Neuronal stem cell (in vitro differentiated cells): Measurements from ENCODE around the gene PCNX1.
"Not testable (repeated sequence)": the region's sequence is repeated elsewhere in the genome, so short reads cannot be mapped to it uniquely, and the experiment has no call there.

Experiments used
- DNase-seq: peaks from one replicate; pipeline ENCODE4 v3.0.0-alpha.2; 2013; ENCODE audit warnings: low spot score
- H2AFZ ChIP-seq: one replicate; pipeline ENCODE4 v1.6.1; 2013; ENCODE audit warnings: mild to moderate bottlenecking, low read length, inconsistent platforms
- H2AK5ac ChIP-seq: 2 replicates; pipeline ENCODE4 v1.6.1; 2013; ENCODE audit warnings: low read depth, mild to moderate bottlenecking, inconsistent platforms, low read length, moderate library complexity, mixed read lengths
- H2BK120ac ChIP-seq: 2 replicates; pipeline ENCODE4 v1.6.1; 2013; ENCODE audit warnings: low read depth, mild to moderate bottlenecking, inconsistent platforms, low read length, moderate library complexity, mixed read lengths
- H2BK12ac ChIP-seq: one replicate; pipeline ENCODE4 v1.6.1; 2013; ENCODE audit warnings: low read length, inconsistent platforms
- H2BK15ac ChIP-seq: 2 replicates; pipeline ENCODE4 v1.6.1; 2013; ENCODE audit warnings: mild to moderate bottlenecking, low read length, inconsistent platforms, mixed read lengths
- H2BK5ac ChIP-seq: one replicate; pipeline ENCODE4 v1.6.1; 2013; ENCODE audit warnings: inconsistent platforms, mild to moderate bottlenecking, low read length, moderate library complexity
- H3K14ac ChIP-seq: one replicate; pipeline ENCODE4 v1.6.1; 2013; ENCODE audit warnings: low read length, inconsistent platforms
- H3K18ac ChIP-seq: 2 replicates; pipeline ENCODE4 v1.6.1; 2013; ENCODE audit warnings: low read length, inconsistent platforms
- H3K23ac ChIP-seq: 2 replicates; pipeline ENCODE4 v1.6.1; 2013; ENCODE audit warnings: low read depth, mild to moderate bottlenecking, mixed read lengths, low read length, inconsistent platforms; ENCODE audit not compliant: poor library complexity
- H3K27ac ChIP-seq: replicated peaks from 3 replicates; pipeline ENCODE4 v1.5.1; 2013; ENCODE audit warnings: low read length, inconsistent platforms
- H3K27me3 ChIP-seq, 3 experiments: 2 replicates each; pipeline ENCODE4 v1.6.1; 2013; ENCODE audit warnings: low read length in 3 of 3, mild to moderate bottlenecking in 2 of 3, inconsistent platforms in 1 of 3, low read depth in 1 of 3, mixed read lengths in 1 of 3, moderate library complexity in 1 of 3; ENCODE audit not compliant: control insufficient read depth in 3 of 3, insufficient read depth in 3 of 3
- H3K36me3 ChIP-seq, 2 donors: replicated peaks in 1 of 2; 2 replicates each; pipeline ENCODE4 v1.6.1; 2013; ENCODE audit warnings: low read length in 2 of 2; ENCODE audit not compliant: control insufficient read depth in 2 of 2, insufficient read depth in 2 of 2
- H3K4ac ChIP-seq: 2 replicates; pipeline ENCODE4 v1.6.1; 2013; ENCODE audit warnings: inconsistent platforms, mild to moderate bottlenecking, low read length, moderate library complexity
- H3K4me1 ChIP-seq, 2 donors: 1 replicate in 1 of 2; 2 replicates in 1 of 2; pipeline ENCODE4 v1.6.1; 2013; ENCODE audit warnings: low read length in 2 of 2, low read depth in 1 of 2; ENCODE audit not compliant: control insufficient read depth in 2 of 2, insufficient read depth in 1 of 2
- H3K4me2 ChIP-seq: one replicate; pipeline ENCODE4 v1.6.1; 2013; ENCODE audit warnings: mild to moderate bottlenecking, low read length, inconsistent platforms; ENCODE audit not compliant: insufficient read depth, poor library complexity, severe bottlenecking
- H3K4me3 ChIP-seq, 2 donors: 2 replicates each; pipeline ENCODE4 v1.5.1; 2013; ENCODE audit warnings: low read length in 2 of 2, mild to moderate bottlenecking in 2 of 2, inconsistent platforms in 1 of 2, moderate library complexity in 1 of 2
- H3K79me1 ChIP-seq: one replicate; pipeline ENCODE4 v1.6.1; 2013; ENCODE audit warnings: low read depth, mild to moderate bottlenecking, inconsistent platforms, low read length, moderate library complexity
- H3K9ac ChIP-seq: one replicate; pipeline ENCODE4 v1.6.1; 2013; ENCODE audit warnings: mild to moderate bottlenecking, low read depth, low read length, inconsistent platforms; ENCODE audit not compliant: poor library complexity
- H3K9me3 ChIP-seq, 2 donors: replicated peaks in 1 of 2; 2 replicates each; pipeline versions ENCODE3 to v1.6.1; 2013; ENCODE audit warnings: low read length in 2 of 2, mild to moderate bottlenecking in 2 of 2, inconsistent platforms in 1 of 2, low read depth in 1 of 2, mixed read lengths in 1 of 2, moderate library complexity in 1 of 2; ENCODE audit not compliant: control insufficient read depth in 2 of 2, insufficient read depth in 1 of 2
- H4K8ac ChIP-seq: one replicate; pipeline ENCODE4 v1.6.1; 2013; ENCODE audit warnings: low read depth, mild to moderate bottlenecking, inconsistent platforms, low read length, moderate library complexity
- H4K91ac ChIP-seq: one replicate; pipeline ENCODE4 v1.6.1; 2013; ENCODE audit warnings: low read length, low read depth, mild to moderate bottlenecking, inconsistent platforms; ENCODE audit not compliant: poor library complexity
- WGBS, 2 donors: extraction: QIAGEN DNeasy Blood & Tissue Kit; methylation state at CpG; one replicate each; pipeline ENCODE4 v1.1.7; 2013; ENCODE audit warnings: missing lambda C conversion rate in 2 of 2, mixed read lengths in 1 of 2; ENCODE audit not compliant: insufficient read length in 2 of 2, insufficient replicate concordance in 1 of 2; ENCODE audit errors: extremely low coverage in 2 of 2; 5-methylcytosine and 5-hydroxymethylcytosine counted together

PCNX1 gene

DNA sequence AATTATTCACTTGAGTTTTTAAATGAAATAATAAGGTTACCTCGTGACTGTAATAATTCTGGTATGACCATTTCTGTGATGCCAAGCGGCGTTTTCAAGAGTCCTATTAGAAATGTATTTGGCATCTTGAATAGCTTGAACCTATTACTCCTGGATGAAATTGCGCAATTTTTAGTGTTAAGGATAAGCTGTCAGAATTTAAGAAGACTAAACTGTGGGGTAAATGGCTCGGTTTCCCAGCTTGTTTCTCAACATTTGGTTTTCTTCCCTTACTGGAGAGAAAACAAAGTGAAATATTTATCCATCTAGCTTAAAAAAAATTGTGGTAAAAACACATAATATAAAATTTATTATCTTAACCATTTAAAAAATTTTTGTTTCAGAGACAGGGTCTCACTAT, 26.8 kb downstream of the PCNX1 start:
- Histone ChIP-seq H4K8ac (no peak overlapping the region), H3K4ac (no peak overlapping the region), H2BK5ac (no peak overlapping the region), H3K36me3 (no peaks in the 10 kb centered on the region), H3K4me2 (no peak overlapping the region), H2BK12ac (no peak overlapping the region), H3K27ac (no peak overlapping the region), H2BK15ac (no peak overlapping the region), H3K27me3 (no peaks in the 10 kb centered on the region), H3K4me1 (peaks cover 0 to 2% of the 10 kb centered on the region in 2 donors), H3K18ac (no peak overlapping the region), H3K4me3 (no peak overlapping the region), H2BK120ac (no peak overlapping the region), H3K23ac (no peak overlapping the region), H3K79me1 (peaks cover 2% of the 10 kb centered on the region), H3K9me3 (no peaks in the 10 kb centered on the region), H3K14ac (no peak overlapping the region), H2AFZ (no peak overlapping the region), H2AK5ac (no peak overlapping the region), H4K91ac (no peak overlapping the region), H3K9ac (no peak overlapping the region)
- no peak for DNase-seq
- WGBS, 2 donors: no CpG with 5 or more reads among the region's 5 CpGs

DNA sequence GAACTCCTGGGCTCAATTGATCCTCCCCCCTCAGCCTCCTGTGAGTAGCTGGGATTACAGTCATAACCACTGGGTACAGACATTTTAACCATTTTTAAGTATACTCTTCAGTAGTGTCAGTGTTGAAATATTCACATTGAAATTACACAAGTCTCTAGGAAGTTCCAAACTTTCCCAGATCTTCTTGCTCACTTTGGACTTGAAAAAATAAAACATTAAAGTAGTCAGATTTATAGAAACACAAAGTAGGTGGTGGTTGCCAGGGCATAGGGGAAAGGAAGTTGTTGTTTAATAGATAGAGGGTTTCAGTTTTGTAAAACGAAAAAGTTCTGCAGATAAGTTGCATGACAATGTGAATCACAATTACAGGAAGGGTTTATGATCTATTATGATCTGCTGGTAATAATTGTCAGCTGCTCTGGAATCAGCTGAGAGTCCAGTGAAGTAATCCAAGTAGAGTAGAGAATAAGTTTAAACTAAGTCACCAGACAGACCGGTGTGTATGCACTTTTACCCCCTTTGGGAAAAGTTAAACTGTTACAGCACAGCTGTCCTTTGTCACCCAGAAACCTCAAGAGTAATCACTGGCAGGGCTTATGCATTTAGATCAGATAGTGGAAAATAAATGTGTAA, 27.4 kb downstream of the PCNX1 start:
- no peaks in the 10 kb centered on the region for H3K27me3 ChIP-seq
- no peak overlapping the region for H3K4me3 ChIP-seq
- no peak overlapping the region for H3K18ac ChIP-seq
- no peak overlapping the region for H3K9ac ChIP-seq
- H2BK15ac ChIP-seq: no peak overlapping the region
- H3K14ac ChIP-seq: no peak overlapping the region
- H3K79me1 ChIP-seq: peaks cover 2% of the 10 kb centered on the region
- no peak overlapping the region for H2BK120ac ChIP-seq
- peaks cover 0 to 2% of the 10 kb centered on the region in 2 donors for H3K4me1 ChIP-seq
- no peak overlapping the region for H4K91ac ChIP-seq
- no peaks in the 10 kb centered on the region for H3K9me3 ChIP-seq
- no peak overlapping the region for H4K8ac ChIP-seq
- no peak overlapping the region for H2BK12ac ChIP-seq
- 100% methylated on average over 1 of the region's 2 CpGs; no CpG with 5 or more reads in 1 of the 2 donors for WGBS, 2 donors
- no peak overlapping the region for H3K4me2 ChIP-seq
- H3K36me3 ChIP-seq: no peaks in the 10 kb centered on the region
- no peak overlapping the region for H3K4ac ChIP-seq
- no peak overlapping the region for H2AK5ac ChIP-seq
- no peak overlapping the region for H3K27ac ChIP-seq
- H2BK5ac ChIP-seq: no peak overlapping the region
- H3K23ac ChIP-seq: no peak overlapping the region
- no peak overlapping the region for H2AFZ ChIP-seq
- DNase-seq: no peak

DNA sequence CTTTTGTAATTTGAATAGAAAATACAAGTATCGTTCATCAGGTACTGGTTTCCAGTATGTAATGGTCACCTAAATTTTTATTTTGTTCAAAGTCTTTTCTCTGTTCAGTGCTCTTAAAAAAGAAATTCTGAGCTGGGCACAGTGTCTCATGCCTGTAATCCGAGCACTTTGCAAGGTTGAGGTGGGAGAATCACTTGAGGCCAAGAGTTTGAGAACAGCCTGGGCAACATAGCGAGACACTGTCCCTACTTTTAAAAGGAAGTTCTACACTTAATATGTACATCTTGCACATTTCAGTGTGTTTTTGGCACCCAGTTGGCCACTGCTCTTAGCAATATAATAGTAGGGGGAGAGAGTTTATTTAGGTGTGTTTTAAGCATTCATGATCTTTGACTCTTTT, 27.9 kb downstream of the PCNX1 start:
- Histone ChIP-seq H2BK15ac (no peak overlapping the region), H2BK5ac (no peak overlapping the region), H3K4me3 (no peak overlapping the region), H3K36me3 (no peaks in the 10 kb centered on the region), H3K14ac (no peak overlapping the region), H3K4me1 (no peaks in the 10 kb centered on the region), H3K4me2 (no peak overlapping the region), H4K91ac (no peak overlapping the region), H3K18ac (no peak overlapping the region), H4K8ac (no peak overlapping the region), H2BK120ac (no peak overlapping the region), H3K27ac (no peak overlapping the region), H3K9me3 (no peaks in the 10 kb centered on the region), H3K9ac (no peak overlapping the region), H3K27me3 (no peaks in the 10 kb centered on the region), H3K23ac (no peak overlapping the region), H3K79me1 (no peaks in the 10 kb centered on the region), H2AK5ac (no peak overlapping the region), H2BK12ac (no peak overlapping the region), H3K4ac (no peak overlapping the region), H2AFZ (no peak overlapping the region)
- no CpG with 5 or more reads among the region's 3 CpGs for WGBS, 2 donors
- no peak for DNase-seq

DNA sequence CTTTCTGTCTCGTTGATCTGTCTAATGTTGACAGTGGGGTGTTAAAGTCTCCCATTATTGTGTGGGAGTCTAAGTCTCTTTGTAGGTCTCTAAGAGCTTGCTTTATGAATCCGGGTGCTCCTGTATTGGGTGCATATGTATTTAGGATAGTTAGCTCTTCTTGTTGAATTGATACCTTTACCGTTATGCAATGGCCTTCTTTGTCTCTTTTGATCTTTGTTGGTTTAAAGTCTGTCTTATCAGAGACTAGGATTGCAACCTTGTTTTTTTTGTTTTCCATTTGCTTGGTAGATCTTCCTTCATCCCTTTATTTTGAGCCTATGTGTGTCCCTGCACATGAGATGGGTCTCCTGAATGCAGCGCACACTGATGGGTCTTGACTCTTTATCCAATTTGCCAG, 32.4 kb downstream of the PCNX1 start:
- H3K9me3 ChIP-seq: peaks cover 14 to 33% of the 10 kb centered on the region in 2 donors
- not testable (repeated sequence) for H3K4me3 ChIP-seq, H4K8ac ChIP-seq, H3K27me3 ChIP-seq, H3K14ac ChIP-seq, H3K4ac ChIP-seq, H3K79me1 ChIP-seq, H2AK5ac ChIP-seq, H2BK120ac ChIP-seq, H3K18ac ChIP-seq, H3K9ac ChIP-seq, H3K27ac ChIP-seq, DNase-seq, H2BK12ac ChIP-seq, H3K23ac ChIP-seq, H4K91ac ChIP-seq, H2BK5ac ChIP-seq, H3K4me1 ChIP-seq, H3K4me2 ChIP-seq, H2AFZ ChIP-seq, H2BK15ac ChIP-seq
- H3K36me3 ChIP-seq: peaks cover 9 to 11% of the 10 kb centered on the region in 2 donors
- WGBS, 2 donors: no CpG with 5 or more reads among the region's 4 CpGs
